ENCODE data around the gene TRPV5. TPM values are rescaled to one million over a fixed set of nuclear protein-coding genes. Genes with fewer than 3 reads are reported as not detected.

Gene TRPV5
- total RNA-seq, 3 donors from 2014 or later, result 0.15 to 1.3 TPM; not detected in 1

- H3K36me3 ChIP-seq, result no peaks in the 10 kb centered on the region
- no peak for DNase-seq (ENCODE audit: low spot score in 2 of 2)
Observed at GRCh38 chr7:142934056-142934455, 510 bp upstream of the TRPV5 start.

GRCh38 chr7:142933092-142933475 is 462 bp downstream of the TRPV5 start:
- no peak overlapping the region for H3K27ac ChIP-seq
- intact Hi-C loops (cut with DNase I; ENCODE audit: low total_unique reads), result no loop called here
- H3K36me3 ChIP-seq, result no peaks in the 10 kb centered on the region
- no peaks in the 10 kb centered on the region for H3K27me3 ChIP-seq
- TF ChIP-seq POLR2A (IDR thresholded peaks at IDR 0.05), result no peak
- TF ChIP-seq POLR2AphosphoS5 (IDR thresholded peaks at IDR 0.05), result no peak
- TF ChIP-seq CTCF (IDR thresholded peaks at IDR 0.05), result no peak
- no peaks in the 10 kb centered on the region for H3K9me3 ChIP-seq
- no peak for DNase-seq (ENCODE audit: low spot score in 2 of 2)
- H3K4me1 ChIP-seq, result no peaks in the 10 kb centered on the region
- H3K4me3 ChIP-seq, result no peak overlapping the region

More at GRCh38 chr7:142934056-142934455, 510 bp upstream of the TRPV5 start:
- TF ChIP-seq POLR2AphosphoS5 (IDR thresholded peaks at IDR 0.05) (no peak), POLR2A (IDR thresholded peaks at IDR 0.05) (no peak), CTCF (IDR thresholded peaks at IDR 0.05) (no peak)
- no peaks in the 10 kb centered on the region for H3K4me1 ChIP-seq
- intact Hi-C loops (cut with DNase I; ENCODE audit: low total_unique reads), result no loop called here
- no peak overlapping the region for H3K4me3 ChIP-seq
- no peaks in the 10 kb centered on the region for H3K27me3 ChIP-seq
- H3K9me3 ChIP-seq, result no peaks in the 10 kb centered on the region
- H3K27ac ChIP-seq, result no peak overlapping the region

GRCh38 chr7:142932386-142933091 is 1.0 kb downstream of the TRPV5 start:
- DNase-seq (ENCODE audit: low spot score in 2 of 2), result no peak

DNA sequence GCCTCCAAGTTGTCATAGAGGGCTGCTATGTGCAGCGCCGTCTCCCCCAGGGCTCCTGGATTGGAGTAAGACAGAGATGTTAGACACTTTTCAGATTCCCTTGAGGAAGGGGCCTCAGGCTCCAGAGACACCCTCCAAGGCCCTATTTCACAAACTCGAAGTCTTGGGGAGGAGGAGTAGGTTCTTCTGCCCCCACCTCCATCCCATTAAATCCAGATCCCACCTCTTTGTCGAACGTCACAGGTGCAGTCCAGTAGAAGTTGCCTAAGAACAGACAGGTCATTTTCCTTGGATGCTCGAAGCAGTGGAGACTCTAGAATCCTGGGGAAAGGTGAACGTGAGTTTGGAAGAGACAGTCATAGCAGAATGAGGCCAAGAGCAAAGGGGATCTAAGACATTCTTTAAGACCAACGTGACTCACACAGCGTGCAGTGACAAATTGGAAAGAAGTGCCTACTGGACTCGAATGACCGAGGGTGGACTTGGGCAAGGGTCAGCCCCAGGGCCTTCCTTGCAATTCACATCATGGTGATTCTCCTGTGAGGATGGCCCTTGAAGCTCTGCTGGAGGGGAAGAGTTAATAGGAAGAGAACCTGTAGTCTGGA is 3.3 kb downstream of the TRPV5 start:
- Histone ChIP-seq H3K4me3 (no peak overlapping the region), H3K4me1 (no peaks in the 10 kb centered on the region), H3K27ac (no peak overlapping the region), H3K9me3 (no peaks in the 10 kb centered on the region), H3K36me3 (no peaks in the 10 kb centered on the region), H3K27me3 (no peaks in the 10 kb centered on the region)
- intact Hi-C loops (cut with DNase I; ENCODE audit: low total_unique reads), result no loop called here
- DNase-seq (ENCODE audit: low spot score in 2 of 2), result no peak
- TF ChIP-seq CTCF (IDR thresholded peaks at IDR 0.05) (no peak), POLR2A (IDR thresholded peaks at IDR 0.05) (no peak), POLR2AphosphoS5 (IDR thresholded peaks at IDR 0.05) (no peak)

More at GRCh38 chr7:142932386-142933091, 1.0 kb downstream of the TRPV5 start:
- intact Hi-C loops (cut with DNase I; ENCODE audit: low total_unique reads), result no loop called here
- TF ChIP-seq POLR2A (IDR thresholded peaks at IDR 0.05) (no peak), CTCF (IDR thresholded peaks at IDR 0.05) (no peak), POLR2AphosphoS5 (IDR thresholded peaks at IDR 0.05) (no peak)
- H3K27me3 ChIP-seq, result no peaks in the 10 kb centered on the region
- no peaks in the 10 kb centered on the region for H3K36me3 ChIP-seq
- H3K4me1 ChIP-seq, result no peaks in the 10 kb centered on the region
- no peak overlapping the region for H3K27ac ChIP-seq
- no peaks in the 10 kb centered on the region for H3K9me3 ChIP-seq
- no peak overlapping the region for H3K4me3 ChIP-seq

GRCh38 chr7:142927949-142928348 is 5.6 kb downstream of the TRPV5 start:
- no peaks in the 10 kb centered on the region for H3K27me3 ChIP-seq
- TF ChIP-seq POLR2AphosphoS5 (IDR thresholded peaks at IDR 0.05) (no peak), POLR2A (IDR thresholded peaks at IDR 0.05) (no peak), CTCF (IDR thresholded peaks at IDR 0.05) (no peak)
- no peaks in the 10 kb centered on the region for H3K9me3 ChIP-seq
- H3K27ac ChIP-seq, result no peak overlapping the region
- H3K36me3 ChIP-seq, result no peaks in the 10 kb centered on the region
- H3K4me1 ChIP-seq, result no peaks in the 10 kb centered on the region
- intact Hi-C loops (cut with DNase I; ENCODE audit: low total_unique reads), result no loop called here
- DNase-seq (ENCODE audit: low spot score in 2 of 2), result no peak
- no peak overlapping the region for H3K4me3 ChIP-seq
